IMR-90 (cell line): ENCODE measurements around the gene KRTAP19-2. TPM values are rescaled to one million over a fixed set of nuclear protein-coding genes. Genes with fewer than 3 reads are reported as not detected.

ENCODE experiments used
- ATAC-seq: fragments of 200-7000 bp; cut with Tn5 transposase; 2 replicates; pipeline ENCODE4 v1.9.1; 2020; ENCODE audit warnings: low read depth, mild to moderate bottlenecking, moderate library complexity
- BruUV-seq: library from RNA; stranded (reverse); fragments of 400-500 nt; replicated peaks from 2 replicates; lab custom pipeline; 2021; lab: Mats Ljungman, UMichigan
- CTCF ChIA-PET: fragments of 300-600 bp; formaldehyde crosslinking; extraction: SDS; loops from one replicate; lab custom pipeline; 2021; ENCODE audit warnings: antibody characterized with exemption; lab: Yijun Ruan, JAX
- POLR2A ChIA-PET: fragments of 300-600 bp; sonication (Branson Sonifier 250); formaldehyde crosslinking; loops from one replicate; lab custom pipeline; 2022; ENCODE audit warnings: antibody characterized with exemption; ENCODE audit not compliant: unreplicated experiment; lab: Charles Lee
- DNase-seq: peaks from one replicate; pipeline ENCODE4 v3.0.0; 2013
- H2AFZ ChIP-seq: replicated peaks from 2 replicates; pipeline ENCODE3; 2013; ENCODE audit warnings: low read length, mild to moderate bottlenecking; ENCODE audit not compliant: poor library complexity
- H2AK5ac ChIP-seq: 2 replicates; pipeline ENCODE4 v1.6.1; 2013; ENCODE audit warnings: low read depth, low read length, inconsistent platforms
- H2AK9ac ChIP-seq: replicated peaks from 2 replicates; pipeline ENCODE3; 2013; ENCODE audit warnings: mild to moderate bottlenecking, low read depth, low read length, moderate library complexity; ENCODE audit not compliant: poor library complexity
- H2BK120ac ChIP-seq: 2 replicates; pipeline ENCODE4 v1.6.1; 2013; ENCODE audit warnings: low read depth, low read length, inconsistent platforms
- H2BK15ac ChIP-seq: 3 replicates; pipeline ENCODE4 v1.6.1; 2013; ENCODE audit warnings: low read depth, low read length, inconsistent platforms
- H2BK20ac ChIP-seq: 2 replicates; pipeline ENCODE4 v1.6.1; 2013; ENCODE audit warnings: low read depth, mild to moderate bottlenecking, inconsistent platforms, low read length, moderate library complexity
- H2BK5ac ChIP-seq: 2 replicates; pipeline ENCODE4 v1.6.1; 2013; ENCODE audit warnings: mild to moderate bottlenecking, low read depth, low read length, inconsistent platforms; ENCODE audit not compliant: poor library complexity, severe bottlenecking
- H3K14ac ChIP-seq: replicated peaks from 2 replicates; pipeline ENCODE4 v1.6.1; 2013; ENCODE audit warnings: low read depth, low read length, inconsistent platforms
- H3K18ac ChIP-seq: 2 replicates; pipeline ENCODE4 v1.6.1; 2013; ENCODE audit warnings: low read depth, low read length, control low read depth
- H3K23ac ChIP-seq: 2 replicates; pipeline ENCODE4 v1.6.1; 2013; ENCODE audit warnings: low read depth, low read length, inconsistent platforms
- H3K27ac ChIP-seq: 2 replicates; pipeline ENCODE4 v1.5.1; 2013; ENCODE audit warnings: mild to moderate bottlenecking, control low read depth, low read length; ENCODE audit not compliant: insufficient read depth
- H3K27me3 ChIP-seq: 2 replicates; pipeline ENCODE4 v1.6.1; 2013; ENCODE audit warnings: low read length; ENCODE audit not compliant: control insufficient read depth, insufficient read depth
- H3K36me3 ChIP-seq: 2 replicates; pipeline ENCODE4 v1.6.1; 2013; ENCODE audit warnings: low read length, mixed read lengths; ENCODE audit not compliant: control insufficient read depth, insufficient read depth
- H3K4ac ChIP-seq: 2 replicates; pipeline ENCODE4 v1.6.1; 2013; ENCODE audit warnings: low read depth, low read length, inconsistent platforms
- H3K4me1 ChIP-seq: 2 replicates; pipeline ENCODE4 v1.6.1; 2013; ENCODE audit warnings: low read length, mixed read lengths; ENCODE audit not compliant: control insufficient read depth, insufficient read depth
- H3K4me2 ChIP-seq: 2 replicates; pipeline ENCODE4 v1.6.1; 2013; ENCODE audit warnings: low read depth, mild to moderate bottlenecking, control low read depth, low read length, moderate library complexity
- H3K4me3 ChIP-seq: 2 replicates; pipeline ENCODE4 v1.5.1; 2013; ENCODE audit warnings: low read depth, mild to moderate bottlenecking, control low read depth, low read length, moderate library complexity; ENCODE audit not compliant: insufficient read depth
- H3K56ac ChIP-seq: 2 replicates; pipeline ENCODE4 v1.6.1; 2013; ENCODE audit warnings: low read length, inconsistent platforms; ENCODE audit not compliant: insufficient read depth; ENCODE audit errors: extremely low read depth
- H3K79me1 ChIP-seq, 2 experiments: 2 replicates each; pipeline ENCODE4 v1.6.1; 2013; ENCODE audit warnings: low read length in 2 of 2, inconsistent platforms in 1 of 2, low read depth in 1 of 2
- H3K9ac ChIP-seq: 2 replicates; pipeline ENCODE4 v1.6.1; 2013; ENCODE audit warnings: low read depth, low read length, control low read depth
- H3K9me1 ChIP-seq: 2 replicates; pipeline ENCODE4 v1.6.1; 2013; ENCODE audit warnings: low read length, inconsistent platforms; ENCODE audit not compliant: insufficient read depth
- H3K9me3 ChIP-seq: 2 replicates; pipeline ENCODE4 v1.6.1; 2013; ENCODE audit warnings: low read length; ENCODE audit not compliant: control insufficient read depth, insufficient read depth
- H4K20me1 ChIP-seq: 2 replicates; pipeline ENCODE4 v1.6.1; 2013; ENCODE audit warnings: low read length, inconsistent platforms; ENCODE audit not compliant: insufficient read depth
- H4K5ac ChIP-seq: 2 replicates; pipeline ENCODE4 v1.6.1; 2013; ENCODE audit warnings: mild to moderate bottlenecking, low read depth, low read length, control low read depth
- H4K8ac ChIP-seq, 2 experiments: 2 replicates each; pipeline ENCODE4 v1.6.1; 2013; ENCODE audit warnings: low read depth in 2 of 2, low read length in 2 of 2, control low read depth in 1 of 2, inconsistent platforms in 1 of 2
- H4K91ac ChIP-seq: 2 replicates; pipeline ENCODE4 v1.6.1; 2013; ENCODE audit warnings: low read depth, low read length, inconsistent platforms; ENCODE audit not compliant: insufficient read depth
- BHLHE40 ChIP-seq: fragments of 150-350 bp; IDR thresholded peaks from 2 replicates; pipeline ENCODE4 v1.6.1; 2016; ENCODE audit warnings: mild to moderate bottlenecking, low read depth, low read length
- CEBPB ChIP-seq: IDR thresholded peaks from 2 replicates; pipeline ENCODE4 v1.6.1; 2012; ENCODE audit warnings: low read depth, low read length, improper control_type of control experiment
- CHD1 ChIP-seq: IDR thresholded peaks from 2 replicates; pipeline ENCODE4 v1.6.1; 2012; ENCODE audit warnings: low read depth, low read length, improper control_type of control experiment
- FOS ChIP-seq: fragments of 150-350 bp; IDR thresholded peaks from 2 replicates; pipeline ENCODE4 v1.6.1; 2016; ENCODE audit warnings: low read depth, low read length
- MAFK ChIP-seq: IDR thresholded peaks from 2 replicates; pipeline ENCODE4 v1.6.1; 2012; ENCODE audit warnings: low read depth, low read length, improper control_type of control experiment
- MAZ ChIP-seq: IDR thresholded peaks from 2 replicates; pipeline ENCODE4 v1.6.1; 2012; ENCODE audit warnings: low read depth, mild to moderate bottlenecking, low read length, improper control_type of control experiment, moderate library complexity, borderline replicate concordance
- MXI1 ChIP-seq: IDR thresholded peaks from 2 replicates; pipeline ENCODE4 v1.6.1; 2012; ENCODE audit warnings: low read depth, mild to moderate bottlenecking, low read length, moderate library complexity, borderline replicate concordance
- NFE2L2 ChIP-seq: fragments of 150-350 bp; IDR thresholded peaks from 2 replicates; pipeline ENCODE4 v1.6.1; 2016; ENCODE audit warnings: low read depth, mild to moderate bottlenecking, low read length
- POLR2A ChIP-seq: IDR thresholded peaks from 2 replicates; pipeline ENCODE4 v1.6.1; 2012; ENCODE audit warnings: mild to moderate bottlenecking, low read depth, low read length
- RAD21 ChIP-seq: IDR thresholded peaks from 2 replicates; pipeline ENCODE4 v1.6.1; 2012; ENCODE audit warnings: low read length, improper control_type of control experiment
- RCOR1 ChIP-seq: IDR thresholded peaks from 2 replicates; pipeline ENCODE4 v1.6.1; 2012; ENCODE audit warnings: mild to moderate bottlenecking, low read length, improper control_type of control experiment; ENCODE audit not compliant: insufficient replicate concordance
- RFX5 ChIP-seq: IDR thresholded peaks from 2 replicates; pipeline ENCODE4 v1.8.0; 2012; ENCODE audit warnings: low read depth, mild to moderate bottlenecking, low read length, moderate library complexity
- SMC3 ChIP-seq: fragments of 150-350 bp; IDR thresholded peaks from 2 replicates; pipeline ENCODE4 v1.6.1; 2016; ENCODE audit warnings: low read depth, mild to moderate bottlenecking, antibody characterized with exemption, low read length, moderate library complexity
- WGBS, 2 experiments: methylation state at CpG; one replicate each; pipeline versions ENCODE4 v1.1.5 to v1.1.7; 2013; ENCODE audit warnings: missing lambda C conversion rate in 2 of 2; ENCODE audit not compliant: insufficient read length in 1 of 2; ENCODE audit errors: extremely low coverage in 2 of 2; 5-methylcytosine and 5-hydroxymethylcytosine counted together
- dilution Hi-C: fragments of 300-500 bp; cut with HindIII; formaldehyde crosslinking; loops from one replicate; pipeline ENCODE4 v1.14.3; 2018; ENCODE audit warnings: low sequenced_read_pairs; ENCODE audit not compliant: unreplicated experiment
- in situ Hi-C: fragments of 300-500 bp; cut with MboI; formaldehyde crosslinking; loops from 3 replicates; pipeline ENCODE4 v1.14.3; 2019; ENCODE audit warnings: low sequenced_read_pairs, inconsistent platforms, mixed read lengths
- intact Hi-C: fragments of 100-400 bp; cut with micrococcal nuclease; formaldehyde crosslinking; loops from 2 replicates; pipeline ENCODE4 v1.10.0; 2022
- polyA plus RNA-seq, 3 experiments: library from polyadenylated mRNA; depleted of rRNA; stranded (reverse); fragments of >200 nt; gene quantifications; 2 replicates each; pipeline ENCODE4 v1.2.3, GENCODE V29; 2012; ENCODE audit warnings: low replicate concordance in 1 of 3
- total RNA-seq: library from RNA; depleted of rRNA; stranded (reverse); fragments of >200 nt; gene quantifications from 2 replicates; pipeline ENCODE4 v1.2.3, GENCODE V29; 2012
- TF ChIP-seq, protein P1 (sequence below): fragments of 150-350 bp; IDR thresholded peaks from 2 replicates; pipeline ENCODE4 v1.6.1; 2016; ENCODE audit warnings: low read depth, mild to moderate bottlenecking, low read length, moderate library complexity, borderline replicate concordance
- TF ChIP-seq, protein P2 (sequence below): fragments of 150-350 bp; IDR thresholded peaks from 2 replicates; pipeline ENCODE4 v1.6.1; 2017; ENCODE audit warnings: mild to moderate bottlenecking, antibody characterized with exemption, low read length, low read depth
- TF ChIP-seq, protein P3 (sequence below): conservative IDR thresholded peaks from 2 replicates; pipeline ENCODE4 v1.5.1; 2012; ENCODE audit warnings: mild to moderate bottlenecking, low read depth, low read length, improper control_type of control experiment

KRTAP19-2 gene
- total and polyA plus RNA-seq, 2 of the 4 experiments (the other 2 are of a cell fraction) = not detected

DNA sequence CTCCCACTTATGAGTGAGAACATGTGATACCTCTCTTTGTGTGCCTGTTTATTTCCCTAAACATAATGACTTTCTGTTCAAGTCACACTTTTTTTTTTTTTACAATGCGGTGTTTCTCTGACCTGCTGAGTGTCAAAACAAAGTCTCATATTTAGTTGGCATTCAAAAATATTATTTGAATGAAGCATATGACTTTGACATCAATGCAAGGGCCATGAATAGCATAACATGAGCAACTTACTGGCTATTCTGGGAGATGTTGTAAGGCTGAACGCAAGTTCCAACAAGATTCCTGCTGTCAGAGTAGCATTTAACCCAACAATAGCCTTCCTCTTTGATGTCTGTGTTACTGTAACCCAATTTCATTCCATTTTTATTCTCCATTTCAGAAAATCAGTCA is 5.1 kb downstream of the KRTAP19-2 start:
- Histone ChIP-seq H3K9me1 (no peaks in the 10 kb centered on the region), H3K4me2 (no peak overlapping the region), H3K14ac (no peak overlapping the region), H3K36me3 (no peaks in the 10 kb centered on the region), H3K4me1 (no peaks in the 10 kb centered on the region), H4K8ac (no peak overlapping the region), H3K4me3 (no peak overlapping the region), H3K56ac (no peak overlapping the region), H3K9ac (no peak overlapping the region), H4K20me1 (no peaks in the 10 kb centered on the region), H2AK5ac (no peak overlapping the region), H2AFZ (no peak overlapping the region), H4K91ac (no peak overlapping the region), H3K27me3 (no peaks in the 10 kb centered on the region), H3K79me1 (no peaks in the 10 kb centered on the region), H2BK5ac (no peak overlapping the region), H2AK9ac (no peak overlapping the region), H3K4ac (no peak overlapping the region), H3K18ac (no peak overlapping the region), H3K9me3 (peaks cover 23% of the 10 kb centered on the region), H2BK20ac (no peak overlapping the region), H2BK15ac (no peak overlapping the region), H3K23ac (no peak overlapping the region), H3K27ac (no peak overlapping the region), H2BK120ac (no peak overlapping the region), H4K5ac (no peak overlapping the region)
- TF ChIP-seq, protein P1, sequence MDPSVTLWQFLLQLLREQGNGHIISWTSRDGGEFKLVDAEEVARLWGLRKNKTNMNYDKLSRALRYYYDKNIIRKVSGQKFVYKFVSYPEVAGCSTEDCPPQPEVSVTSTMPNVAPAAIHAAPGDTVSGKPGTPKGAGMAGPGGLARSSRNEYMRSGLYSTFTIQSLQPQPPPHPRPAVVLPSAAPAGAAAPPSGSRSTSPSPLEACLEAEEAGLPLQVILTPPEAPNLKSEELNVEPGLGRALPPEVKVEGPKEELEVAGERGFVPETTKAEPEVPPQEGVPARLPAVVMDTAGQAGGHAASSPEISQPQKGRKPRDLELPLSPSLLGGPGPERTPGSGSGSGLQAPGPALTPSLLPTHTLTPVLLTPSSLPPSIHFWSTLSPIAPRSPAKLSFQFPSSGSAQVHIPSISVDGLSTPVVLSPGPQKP = no peak
- TF ChIP-seq MXI1 = no peak
- no peak for TF ChIP-seq POLR2A
- no peak for TF ChIP-seq RFX5
- no peak for TF ChIP-seq RCOR1
- TF ChIP-seq MAZ = no peak
- TF ChIP-seq NFE2L2 = no peak
- TF ChIP-seq, protein P2, sequence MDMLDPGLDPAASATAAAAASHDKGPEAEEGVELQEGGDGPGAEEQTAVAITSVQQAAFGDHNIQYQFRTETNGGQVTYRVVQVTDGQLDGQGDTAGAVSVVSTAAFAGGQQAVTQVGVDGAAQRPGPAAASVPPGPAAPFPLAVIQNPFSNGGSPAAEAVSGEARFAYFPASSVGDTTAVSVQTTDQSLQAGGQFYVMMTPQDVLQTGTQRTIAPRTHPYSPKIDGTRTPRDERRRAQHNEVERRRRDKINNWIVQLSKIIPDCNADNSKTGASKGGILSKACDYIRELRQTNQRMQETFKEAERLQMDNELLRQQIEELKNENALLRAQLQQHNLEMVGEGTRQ = no peak
- no peak for TF ChIP-seq MAFK
- no peak for TF ChIP-seq CEBPB
- TF ChIP-seq CHD1 = no peak
- TF ChIP-seq FOS = no peak
- TF ChIP-seq, protein P3, sequence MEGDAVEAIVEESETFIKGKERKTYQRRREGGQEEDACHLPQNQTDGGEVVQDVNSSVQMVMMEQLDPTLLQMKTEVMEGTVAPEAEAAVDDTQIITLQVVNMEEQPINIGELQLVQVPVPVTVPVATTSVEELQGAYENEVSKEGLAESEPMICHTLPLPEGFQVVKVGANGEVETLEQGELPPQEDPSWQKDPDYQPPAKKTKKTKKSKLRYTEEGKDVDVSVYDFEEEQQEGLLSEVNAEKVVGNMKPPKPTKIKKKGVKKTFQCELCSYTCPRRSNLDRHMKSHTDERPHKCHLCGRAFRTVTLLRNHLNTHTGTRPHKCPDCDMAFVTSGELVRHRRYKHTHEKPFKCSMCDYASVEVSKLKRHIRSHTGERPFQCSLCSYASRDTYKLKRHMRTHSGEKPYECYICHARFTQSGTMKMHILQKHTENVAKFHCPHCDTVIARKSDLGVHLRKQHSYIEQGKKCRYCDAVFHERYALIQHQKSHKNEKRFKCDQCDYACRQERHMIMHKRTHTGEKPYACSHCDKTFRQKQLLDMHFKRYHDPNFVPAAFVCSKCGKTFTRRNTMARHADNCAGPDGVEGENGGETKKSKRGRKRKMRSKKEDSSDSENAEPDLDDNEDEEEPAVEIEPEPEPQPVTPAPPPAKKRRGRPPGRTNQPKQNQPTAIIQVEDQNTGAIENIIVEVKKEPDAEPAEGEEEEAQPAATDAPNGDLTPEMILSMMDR = no peak
- TF ChIP-seq RAD21 = no peak
- no peak for TF ChIP-seq BHLHE40
- no peak for TF ChIP-seq SMC3
- dilution Hi-C loops (no loop called here), intact Hi-C loops (no loop called here), in situ Hi-C loops (no loop called here)
- no peak for ATAC-seq
- WGBS, 2 experiments = 40% methylated on average over 1 of the region's 2 CpGs; no CpG with 5 or more reads in 1 of the 2 experiments
- CTCF ChIA-PET = no interaction called here
- no peak for DNase-seq
- no TSS peak for BruUV-seq
- POLR2A ChIA-PET = no interaction called here
